ENCODE data around the gene HYCC2. TPM values are rescaled to one million over a fixed set of nuclear protein-coding genes. Genes with fewer than 3 reads are reported as not detected.

Gene HYCC2
- total RNA-seq, 1 donor from 2014 or later, result 8.5 TPM

Other genes with a start within 250 kb of the HYCC2 start
- 46.9 and 87.5 TPM in 2 replicates for gene CLK1, start 207.0 kb downstream of the HYCC2 start, total RNA-seq
- gene PPIL3, start 182.6 kb downstream of the HYCC2 start, total RNA-seq, result 19.2 and 21.0 TPM in 2 replicates
- 11.1 and 12.9 TPM in 2 replicates for gene NIF3L1, start 182.3 kb downstream of the HYCC2 start, total RNA-seq
- 13.9 and 16.9 TPM in 2 replicates for gene ORC2, start 108.0 kb downstream of the HYCC2 start, total RNA-seq
- gene NDUFB3, start 330 bp upstream of the HYCC2 start, total RNA-seq, result 85.3 and 92.0 TPM in 2 replicates
- 79.1 and 101 TPM in 2 replicates for gene CFLAR, start 44.5 kb upstream of the HYCC2 start, total RNA-seq
- gene CASP10, start 111.5 kb upstream of the HYCC2 start, total RNA-seq, result 30.1 and 36.1 TPM in 2 replicates
- gene CASP8, start 188.9 kb upstream of the HYCC2 start, total RNA-seq, result 9.5 and 13.1 TPM in 2 replicates

Measured in lung microvascular endothelial cell (primary cell).